GM12891 (cell line): ENCODE results near the gene PTPN14.

Experiments
- POLR2A ChIP-seq: IDR thresholded peaks from 2 replicates; pipeline ENCODE4 v1.6.1; 2011; ENCODE audit warnings: low read depth, low read length, control low read depth
- POLR2AphosphoS5 ChIP-seq: IDR thresholded peaks from 2 replicates; pipeline ENCODE4 v1.6.1; 2011; ENCODE audit warnings: low read depth, low read length, control low read depth

DNA sequence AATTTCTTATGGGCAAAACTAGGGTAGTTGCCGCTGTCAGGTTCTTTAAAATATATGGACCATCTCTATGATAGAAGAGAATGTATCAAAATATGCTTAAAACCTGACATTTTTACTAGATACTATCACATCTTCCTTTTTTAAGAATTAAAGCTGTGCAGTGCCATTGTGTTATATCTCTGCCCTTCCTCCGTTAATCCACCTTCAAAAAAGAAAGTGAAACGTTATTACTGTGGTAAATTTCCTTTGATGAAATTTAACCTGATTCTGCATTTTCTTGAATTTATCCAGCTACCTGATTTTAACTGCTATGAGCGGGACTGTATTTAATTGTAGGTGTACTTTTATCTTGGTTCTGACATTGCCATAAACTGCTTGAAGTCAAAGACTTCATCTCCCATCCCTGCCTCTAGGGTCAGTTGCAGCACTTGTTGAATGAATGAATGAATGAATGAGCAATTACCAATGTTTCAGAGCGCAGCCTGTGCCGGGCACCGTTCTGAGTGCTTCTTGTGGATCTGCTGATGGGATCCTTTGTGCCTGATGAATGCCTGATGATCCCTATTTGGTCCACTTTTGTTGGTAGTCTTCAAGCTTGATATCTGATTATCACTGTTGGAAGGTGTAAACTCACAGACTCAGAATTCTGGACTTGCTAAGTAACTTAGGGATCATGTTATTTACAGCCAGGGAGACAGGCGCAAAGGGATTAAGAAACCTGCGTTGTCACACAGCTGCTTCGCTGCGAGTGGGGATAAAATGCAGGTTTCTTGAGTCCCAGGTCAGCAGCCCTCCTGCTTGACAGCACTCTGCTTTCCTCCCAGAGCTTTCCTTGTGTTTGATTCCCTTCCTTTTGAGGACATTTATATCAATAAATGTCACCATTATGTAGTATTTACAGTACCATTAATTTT is 240.4 kb downstream of the PTPN14 start:
- TF ChIP-seq POLR2AphosphoS5 (no peak), POLR2A (no peak)
